Tibial nerve (tissue), 3 donors: Measurements from ENCODE around the gene EFNB2.

Experiments
- CTCF ChIP-seq, 5 experiments: fragments of 200-600 bp in 3 of 5; fragments of 450-650 bp in 2 of 5; sonication (generic) in 3 of 5; IDR thresholded peaks; one replicate each; pipeline ENCODE4 v1.5.1; 2016 to 2019; ENCODE audit warnings: antibody characterized with exemption in 5 of 5, mild to moderate bottlenecking in 3 of 5, moderate library complexity in 2 of 5
- POLR2A ChIP-seq, 2 donors: fragments of 450-650 bp; IDR thresholded peaks; one replicate each; pipeline ENCODE4 v1.6.1; 2017; ENCODE audit warnings: antibody characterized with exemption in 2 of 2, mild to moderate bottlenecking in 2 of 2, moderate library complexity in 2 of 2

- no peak for TF ChIP-seq POLR2A (IDR thresholded peaks at IDR 0.05)
- TF ChIP-seq CTCF (IDR thresholded peaks at IDR 0.05), result no peak
Observed at GRCh38 chr13:106499896-106500295, 35.6 kb downstream of the EFNB2 start.
